HG03378 (cell line): Measurements from ENCODE around the gene ZNF827.

Source experiments
- ATAC-seq: cut with Tn5 transposase; IDR thresholded peaks from one replicate; pipeline ENCODE4 v1.9.1; 2021; ENCODE audit warnings: mild to moderate bottlenecking, moderate library complexity; ENCODE audit not compliant: unreplicated experiment

The ZNF827 gene

GRCh38 chr4:145808021-145808650 lies 130.5 kb downstream of the ZNF827 start:
- ATAC-seq, result peak; percentile 78

GRCh38 chr4:145805490-145805889 lies 133.1 kb downstream of the ZNF827 start:
- no peak for ATAC-seq

GRCh38 chr4:145804116-145804515 lies 134.5 kb downstream of the ZNF827 start:
- ATAC-seq, result no peak

GRCh38 chr4:145799223-145799622 lies 139.4 kb downstream of the ZNF827 start:
- ATAC-seq, result no peak

GRCh38 chr4:145797278-145797677 lies 141.3 kb downstream of the ZNF827 start:
- no peak for ATAC-seq

GRCh38 chr4:145796346-145796745 lies 142.3 kb downstream of the ZNF827 start:
- no peak for ATAC-seq

GRCh38 chr4:145795521-145795920 lies 143.1 kb downstream of the ZNF827 start:
- no peak for ATAC-seq

- no peak for ATAC-seq
These were observed 146.2 kb downstream of the ZNF827 start for GRCh38 chr4:145792429-145792828.

GRCh38 chr4:145791988-145792387 lies 146.6 kb downstream of the ZNF827 start:
- no peak for ATAC-seq

- ATAC-seq, result no peak
These were observed 149.9 kb downstream of the ZNF827 start for GRCh38 chr4:145788755-145789154.

- ATAC-seq, result no peak
These were observed 151.8 kb downstream of the ZNF827 start for GRCh38 chr4:145786830-145787229.

GRCh38 chr4:145786261-145786660 lies 152.4 kb downstream of the ZNF827 start:
- no peak for ATAC-seq

- ATAC-seq, result no peak
These were observed 153.1 kb downstream of the ZNF827 start for GRCh38 chr4:145785391-145786008.

- ATAC-seq, result no peak
These were observed 154.6 kb downstream of the ZNF827 start for GRCh38 chr4:145784036-145784435.

GRCh38 chr4:145782756-145783155 lies 155.9 kb downstream of the ZNF827 start:
- ATAC-seq, result no peak

- ATAC-seq, result no peak
These were observed 157.3 kb downstream of the ZNF827 start for GRCh38 chr4:145781351-145781750.

- ATAC-seq, result no peak
These were observed 159.3 kb downstream of the ZNF827 start for GRCh38 chr4:145779319-145779801.

- no peak for ATAC-seq
These were observed 162.4 kb downstream of the ZNF827 start for GRCh38 chr4:145776208-145776607.

GRCh38 chr4:145775406-145775805 lies 163.2 kb downstream of the ZNF827 start:
- ATAC-seq, result no peak

GRCh38 chr4:145774473-145774872 lies 164.2 kb downstream of the ZNF827 start:
- no peak for ATAC-seq

GRCh38 chr4:145773581-145774234 lies 164.9 kb downstream of the ZNF827 start:
- peak; percentile 95 for ATAC-seq

GRCh38 chr4:145772347-145772746 lies 166.3 kb downstream of the ZNF827 start:
- no peak for ATAC-seq
